Measurements from ENCODE around the gene APOC3.

The APOC3 gene

GRCh38 chr11:116829525-116830183, at the start of gene APOC3:
APOC3 (plus strand) TSS chr11:116829907; CDS start chr11:116830583, 676 bp downstream.
- no peak for TF ChIP-seq CTCF (conservative IDR thresholded peaks at IDR 0.05; ENCODE audit: low read depth, low read length)
- DNase-seq (ENCODE audit: low read depth): peak; percentile 41
- no peak within 1 kb of the TSS for H3K4me3 ChIP-seq (ENCODE audit: low read depth, low read length)

GRCh38 chr11:116782728-116783127, 47.0 kb upstream of the APOC3 start:
- H3K4me3 ChIP-seq (ENCODE audit: low read depth, low read length): no peak overlapping the region
- peak; percentile 46 for DNase-seq (ENCODE audit: low read depth)
- no peak for TF ChIP-seq CTCF (conservative IDR thresholded peaks at IDR 0.05; ENCODE audit: low read depth, low read length)

- TF ChIP-seq CTCF (conservative IDR thresholded peaks at IDR 0.05; ENCODE audit: low read depth, low read length): no peak
- no peak overlapping the region for H3K4me3 ChIP-seq (ENCODE audit: low read depth, low read length)
- DNase-seq (ENCODE audit: low read depth): no peak
Measured at GRCh38 chr11:116786326-116786725, 43.4 kb upstream of the APOC3 start.

GRCh38 chr11:116786966-116787365, 42.7 kb upstream of the APOC3 start:
- no peak for DNase-seq (ENCODE audit: low read depth)
- TF ChIP-seq CTCF (conservative IDR thresholded peaks at IDR 0.05; ENCODE audit: low read depth, low read length): no peak
- H3K4me3 ChIP-seq (ENCODE audit: low read depth, low read length): peak overlapping the region; percentile 82

GRCh38 chr11:116787436-116787785, 42.3 kb upstream of the APOC3 start:
- peak; percentile 10 for DNase-seq (ENCODE audit: low read depth)
- peak overlapping the region; percentile 82 for H3K4me3 ChIP-seq (ENCODE audit: low read depth, low read length)
- no peak for TF ChIP-seq CTCF (conservative IDR thresholded peaks at IDR 0.05; ENCODE audit: low read depth, low read length)

- no peak for TF ChIP-seq CTCF (conservative IDR thresholded peaks at IDR 0.05; ENCODE audit: low read depth, low read length)
- DNase-seq (ENCODE audit: low read depth): peak; percentile 60
- peak within 1 kb of the TSS; percentile 82 for H3K4me3 ChIP-seq (ENCODE audit: low read depth, low read length)
Measured at GRCh38 chr11:116787786-116788486, 41.8 kb upstream of the APOC3 start, which contains the start of gene ZPR1. ZPR1 (minus strand) TSS chr11:116788023; CDS start chr11:116787990, 33 bp downstream.
